HG03521 (cell line): ENCODE measurements around the gene COQ8B.
"Not testable (repeated sequence)": the region's sequence is repeated elsewhere in the genome, so short reads cannot be mapped to it uniquely, and the experiment has no call there.

Experiments
- ATAC-seq: cut with Tn5 transposase; IDR thresholded peaks from one replicate; pipeline ENCODE4 v1.9.1; 2021; ENCODE audit warnings: mild to moderate bottlenecking, moderate library complexity; ENCODE audit not compliant: unreplicated experiment

Gene COQ8B

GRCh38 chr19:40742886-40743285 is 26.2 kb upstream of the COQ8B start:
- ATAC-seq = no peak

GRCh38 chr19:40742477-40742876 is 25.8 kb upstream of the COQ8B start:
- no peak for ATAC-seq

- no peak for ATAC-seq
Observed at GRCh38 chr19:40741527-40742390, 25.1 kb upstream of the COQ8B start.

- ATAC-seq = no peak
Observed at GRCh38 chr19:40740747-40741146, 24.1 kb upstream of the COQ8B start.

- no peak for ATAC-seq
Observed at GRCh38 chr19:40739871-40740703, 23.4 kb upstream of the COQ8B start.

GRCh38 chr19:40739030-40739839 is 22.5 kb upstream of the COQ8B start:
- no peak for ATAC-seq

GRCh38 chr19:40737102-40737644 is 20.5 kb upstream of the COQ8B start:
- no peak for ATAC-seq

GRCh38 chr19:40736661-40737060 is 20.0 kb upstream of the COQ8B start:
- no peak for ATAC-seq

- no peak for ATAC-seq
Observed at GRCh38 chr19:40735013-40735771, 18.5 kb upstream of the COQ8B start.

GRCh38 chr19:40733149-40733548 is 16.5 kb upstream of the COQ8B start:
- ATAC-seq = no peak

- ATAC-seq = not testable (repeated sequence)
Observed at GRCh38 chr19:40732304-40732703, 15.6 kb upstream of the COQ8B start.

GRCh38 chr19:40730065-40730464 is 13.4 kb upstream of the COQ8B start:
- not testable (repeated sequence) for ATAC-seq

- ATAC-seq = no peak
Observed at GRCh38 chr19:40726279-40726678, 9.6 kb upstream of the COQ8B start.

- ATAC-seq = no peak
Observed at GRCh38 chr19:40724855-40725254, 8.2 kb upstream of the COQ8B start.

GRCh38 chr19:40724315-40724714 is 7.6 kb upstream of the COQ8B start:
- ATAC-seq = no peak

GRCh38 chr19:40723661-40724254 is 7.1 kb upstream of the COQ8B start:
- ATAC-seq = no peak

- no peak for ATAC-seq
Observed at GRCh38 chr19:40721936-40722661, 5.4 kb upstream of the COQ8B start.

- no peak for ATAC-seq
Observed at GRCh38 chr19:40721140-40721486, 4.4 kb upstream of the COQ8B start.

- no peak for ATAC-seq
Observed at GRCh38 chr19:40719414-40719894, 2.8 kb upstream of the COQ8B start.
